Subcutaneous abdominal adipose tissue (tissue), 5 donors: ENCODE results near the gene TBCD.
A peak's percentile ranks its signal among the peaks of the same experiment; 100 is the strongest.

Source experiments
- H3K27ac ChIP-seq: one replicate; pipeline ENCODE4 v1.7.0; 2013; ENCODE audit warnings: low read depth, mild to moderate bottlenecking, inconsistent platforms, low read length, moderate library complexity
- H3K27me3 ChIP-seq, 5 donors: one replicate each; pipeline ENCODE4 v1.7.0; 2013; ENCODE audit warnings: low read length in 5 of 5, inconsistent platforms in 1 of 5; ENCODE audit not compliant: control insufficient read depth in 5 of 5, insufficient read depth in 4 of 5
- H3K36me3 ChIP-seq, 5 donors: one replicate each; pipeline ENCODE4 v1.7.0; 2013; ENCODE audit warnings: low read length in 5 of 5; ENCODE audit not compliant: control insufficient read depth in 5 of 5, insufficient read depth in 5 of 5
- H3K4me1 ChIP-seq, 5 donors: one replicate each; pipeline ENCODE4 v1.7.0; 2013; ENCODE audit warnings: low read length in 5 of 5, mild to moderate bottlenecking in 3 of 5, moderate library complexity in 1 of 5; ENCODE audit not compliant: control insufficient read depth in 5 of 5, insufficient read depth in 5 of 5
- H3K4me3 ChIP-seq, 5 donors: one replicate each; pipeline ENCODE4 v1.7.0; 2013; ENCODE audit warnings: low read length in 5 of 5, low read depth in 1 of 5
- H3K9ac ChIP-seq, 5 donors: one replicate each; pipeline ENCODE4 v1.7.0; 2013; ENCODE audit warnings: low read length in 5 of 5, mild to moderate bottlenecking in 4 of 5, moderate library complexity in 3 of 5
- H3K9me3 ChIP-seq, 5 donors: one replicate each; pipeline ENCODE4 v1.7.0; 2013; ENCODE audit warnings: low read length in 5 of 5; ENCODE audit not compliant: control insufficient read depth in 5 of 5
- donor health status: healthy.
- donor health status: healthy.
- donor health status: healthy.
- donor health status: healthy.
- donor health status: healthy.

Gene TBCD

GRCh38 chr17:82938873-82939620 is 187.2 kb downstream of the TBCD start:
- Histone ChIP-seq H3K9ac (no peak overlapping the region), H3K27ac (no peak overlapping the region), H3K9me3 (peaks cover 0 to 8% (median 4%) of the 10 kb centered on the region in 5 donors), H3K4me1 (no peaks in the 10 kb centered on the region), H3K36me3 (peaks cover 0 to 99% (median 83%) of the 10 kb centered on the region in 5 donors), H3K27me3 (no peaks in the 10 kb centered on the region), H3K4me3 (no peak overlapping the region)

- Histone ChIP-seq H3K27ac (no peak overlapping the region), H3K4me1 (no peaks in the 10 kb centered on the region), H3K36me3 (peaks cover 0 to 99% (median 82%) of the 10 kb centered on the region in 5 donors), H3K27me3 (no peaks in the 10 kb centered on the region), H3K4me3 (no peak overlapping the region), H3K9me3 (peaks cover 6 to 14% (median 10%) of the 10 kb centered on the region in 5 donors), H3K9ac (no peak overlapping the region)
Measured at GRCh38 chr17:82939621-82940135, 187.8 kb downstream of the TBCD start.

- Histone ChIP-seq H3K36me3 (peaks cover 2 to 92% (median 82%) of the 10 kb centered on the region in 5 donors), H3K27ac (no peak overlapping the region), H3K27me3 (no peaks in the 10 kb centered on the region), H3K9ac (no peak overlapping the region), H3K4me3 (no peak overlapping the region), H3K4me1 (no peaks in the 10 kb centered on the region), H3K9me3 (peaks cover 12 to 21% (median 18%) of the 10 kb centered on the region in 5 donors)
Measured at GRCh38 chr17:82940226-82941020, 188.6 kb downstream of the TBCD start.

GRCh38 chr17:82941021-82942001 is 189.4 kb downstream of the TBCD start:
- Histone ChIP-seq H3K4me1 (no peaks in the 10 kb centered on the region), H3K9me3 (peaks cover 15 to 30% (median 27%) of the 10 kb centered on the region in 5 donors), H3K36me3 (peaks cover 2 to 83% (median 76%) of the 10 kb centered on the region in 5 donors), H3K27me3 (no peaks in the 10 kb centered on the region), H3K4me3 (no peak overlapping the region), H3K27ac (no peak overlapping the region), H3K9ac (no peak overlapping the region)

GRCh38 chr17:82942166-82943130 is 190.6 kb downstream of the TBCD start:
- Histone ChIP-seq H3K36me3 (peaks cover 2 to 72% (median 67%) of the 10 kb centered on the region in 5 donors), H3K27me3 (no peaks in the 10 kb centered on the region), H3K9ac (no peak overlapping the region), H3K9me3 (peaks cover 15 to 40% (median 35%) of the 10 kb centered on the region in 5 donors), H3K4me3 (no peak overlapping the region), H3K4me1 (no peaks in the 10 kb centered on the region), H3K27ac (no peak overlapping the region)

GRCh38 chr17:82943339-82943738 is 191.5 kb downstream of the TBCD start:
- H3K27me3 ChIP-seq, result no peaks in the 10 kb centered on the region
- no peak overlapping the region for H3K4me3 ChIP-seq
- peaks cover 2 to 63% (median 58%) of the 10 kb centered on the region in 5 donors for H3K36me3 ChIP-seq
- no peak overlapping the region for H3K27ac ChIP-seq
- H3K4me1 ChIP-seq, result no peaks in the 10 kb centered on the region
- H3K9ac ChIP-seq, result no peak overlapping the region
- peaks cover 15 to 46% (median 36%) of the 10 kb centered on the region in 5 donors for H3K9me3 ChIP-seq

- Histone ChIP-seq H3K36me3 (peaks cover 2 to 59% (median 54%) of the 10 kb centered on the region in 5 donors), H3K9me3 (peaks cover 15 to 46% (median 36%) of the 10 kb centered on the region in 5 donors)
Measured at GRCh38 chr17:82943751-82944150, 191.9 kb downstream of the TBCD start.

GRCh38 chr17:82944990-82945389 is 193.1 kb downstream of the TBCD start:
- H3K27me3 ChIP-seq, result no peaks in the 10 kb centered on the region
- no peaks in the 10 kb centered on the region for H3K4me1 ChIP-seq
- H3K9ac ChIP-seq, result no peak overlapping the region
- H3K36me3 ChIP-seq, result peaks cover 2 to 46% (median 42%) of the 10 kb centered on the region in 5 donors
- peaks cover 15 to 46% (median 36%) of the 10 kb centered on the region in 5 donors for H3K9me3 ChIP-seq
- no peak overlapping the region for H3K27ac ChIP-seq
- H3K4me3 ChIP-seq, result peak overlapping the region in 1 of 5 donors; percentile 13

More at GRCh38 chr17:82943751-82944150, 191.9 kb downstream of the TBCD start:
- Histone ChIP-seq H3K4me3 (peak overlapping the region in 1 of 5 donors; percentile 7), H3K27ac (no peak overlapping the region), H3K27me3 (no peaks in the 10 kb centered on the region), H3K9ac (no peak overlapping the region), H3K4me1 (no peaks in the 10 kb centered on the region)
